ENCODE data around the gene FAM9B. TPM values are rescaled to one million over a fixed set of nuclear protein-coding genes. Genes with fewer than 3 reads are reported as not detected.
"Not testable (repeated sequence)": the region's sequence is repeated elsewhere in the genome, so short reads cannot be mapped to it uniquely, and the experiment has no call there.

Gene FAM9B
- total RNA-seq, 2 donors from 2014 or later, result 1.4 TPM; not detected in 1

GRCh38 chrX:9033179-9033578 lies 748 bp downstream of the FAM9B start:
- no peaks in the 10 kb centered on the region for H3K36me3 ChIP-seq
- no peaks in the 10 kb centered on the region for H3K9me3 ChIP-seq
- TF ChIP-seq POLR2A (IDR thresholded peaks at IDR 0.05), result no peak
- TF ChIP-seq POLR2AphosphoS5 (IDR thresholded peaks at IDR 0.05), result no peak
- no peak for TF ChIP-seq CTCF (IDR thresholded peaks at IDR 0.05)
- DNase-seq (ENCODE audit: low spot score), result no peak
- H3K27me3 ChIP-seq (replicated peaks; ENCODE audit: insufficient read depth), result no peaks in the 10 kb centered on the region
- no peak overlapping the region for H3K4me3 ChIP-seq
- intact Hi-C loops (cut with DNase I), result no loop called here
- H3K4me1 ChIP-seq (replicated peaks), result no peaks in the 10 kb centered on the region
- WGBS, result 90% methylated on average over 2 of the region's 17 CpGs
- no peak overlapping the region for H3K27ac ChIP-seq

DNA sequence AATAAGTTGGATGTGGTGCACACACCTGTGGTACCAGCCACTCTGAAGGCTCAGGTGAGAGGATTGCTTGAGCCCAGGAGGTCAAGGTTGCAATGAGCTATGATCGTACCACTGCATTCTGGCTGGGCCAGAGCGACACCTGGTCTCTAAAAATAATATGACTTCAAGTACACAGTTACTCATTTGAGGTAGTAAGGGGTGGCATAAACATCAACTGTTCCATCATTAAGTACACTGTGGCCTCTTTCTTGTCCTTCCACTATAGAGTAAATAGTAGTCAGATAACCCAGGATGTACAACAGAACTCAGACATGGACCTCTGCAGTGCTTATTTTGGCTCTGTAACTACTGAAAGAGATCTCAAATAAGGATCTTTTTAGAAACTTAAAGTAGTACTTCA lies 10.6 kb downstream of the FAM9B start:
- H3K27ac ChIP-seq, result no peak overlapping the region
- TF ChIP-seq POLR2A (IDR thresholded peaks at IDR 0.05) (no peak), POLR2AphosphoS5 (IDR thresholded peaks at IDR 0.05) (no peak), CTCF (IDR thresholded peaks at IDR 0.05) (no peak)

GRCh38 chrX:9019151-9019550 lies 14.8 kb downstream of the FAM9B start:
- no peak for DNase-seq (ENCODE audit: low spot score)
- H3K27ac ChIP-seq, result no peak overlapping the region
- no peaks in the 10 kb centered on the region for H3K27me3 ChIP-seq (replicated peaks; ENCODE audit: insufficient read depth)
- whole genome bisulfite sequencing, result 79% methylated on average over 2 of the region's 2 CpGs
- H3K4me1 ChIP-seq (replicated peaks), result no peaks in the 10 kb centered on the region
- H3K9me3 ChIP-seq, result no peaks in the 10 kb centered on the region
- TF ChIP-seq POLR2AphosphoS5 (IDR thresholded peaks at IDR 0.05) (no peak), POLR2A (IDR thresholded peaks at IDR 0.05) (no peak), CTCF (IDR thresholded peaks at IDR 0.05) (no peak)
- intact Hi-C loops (cut with DNase I), result no loop called here
- H3K4me3 ChIP-seq, result no peak overlapping the region
- H3K36me3 ChIP-seq, result no peaks in the 10 kb centered on the region

More for the DNA sequence above, 10.6 kb downstream of the FAM9B start:
- Histone ChIP-seq H3K4me1 (replicated peaks) (no peaks in the 10 kb centered on the region), H3K27me3 (replicated peaks; ENCODE audit: insufficient read depth) (no peaks in the 10 kb centered on the region), H3K4me3 (no peak overlapping the region), H3K36me3 (no peaks in the 10 kb centered on the region), H3K9me3 (no peaks in the 10 kb centered on the region)
- intact Hi-C loops (cut with DNase I), result no loop called here
- no peak for DNase-seq (ENCODE audit: low spot score)
- WGBS, result 90% methylated on average over 2 of the region's 2 CpGs

- H3K9me3 ChIP-seq; intact Hi-C loops (cut with DNase I); DNase-seq (ENCODE audit: low spot score): not testable (repeated sequence)
These were observed 15.6 kb downstream of the FAM9B start for GRCh38 chrX:9018332-9018731.

DNA sequence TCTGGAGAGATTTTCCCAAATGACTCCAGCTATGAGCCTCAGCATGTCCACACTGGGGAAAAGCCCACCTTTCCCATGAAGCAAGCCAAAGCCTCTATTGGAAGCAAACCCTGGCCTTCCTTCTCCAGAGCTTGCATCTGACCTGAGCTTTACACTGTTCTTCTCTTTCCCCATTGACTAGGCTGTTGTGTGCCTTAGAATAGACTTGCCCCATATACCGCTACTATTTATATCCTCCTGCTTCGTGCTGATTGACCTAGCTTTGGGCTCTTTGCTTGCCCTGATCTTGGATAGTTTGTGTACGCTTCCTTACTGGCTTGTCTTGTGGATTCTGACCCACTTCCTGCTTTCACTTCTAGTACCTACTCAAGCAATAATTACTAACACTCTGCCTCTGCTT lies 30.9 kb downstream of the FAM9B start:
- no peak overlapping the region for H3K27ac ChIP-seq
- H3K4me3 ChIP-seq, result no peak overlapping the region
- DNase-seq (ENCODE audit: low spot score), result no peak
- TF ChIP-seq POLR2AphosphoS5 (IDR thresholded peaks at IDR 0.05), result no peak
- no peak for TF ChIP-seq POLR2A (IDR thresholded peaks at IDR 0.05)
- TF ChIP-seq CTCF (IDR thresholded peaks at IDR 0.05), result no peak
- intact Hi-C loops (cut with DNase I), result no loop called here
- H3K9me3 ChIP-seq, result no peaks in the 10 kb centered on the region
- no peaks in the 10 kb centered on the region for H3K4me1 ChIP-seq (replicated peaks)
- 57% methylated on average over 3 of the region's 3 CpGs for WGBS
- no peaks in the 10 kb centered on the region for H3K36me3 ChIP-seq
- no peaks in the 10 kb centered on the region for H3K27me3 ChIP-seq (replicated peaks; ENCODE audit: insufficient read depth)

More at GRCh38 chrX:9018332-9018731, 15.6 kb downstream of the FAM9B start:
- not testable (repeated sequence) for H3K4me3 ChIP-seq; H3K36me3 ChIP-seq; H3K27ac ChIP-seq; H3K27me3 ChIP-seq (replicated peaks; ENCODE audit: insufficient read depth); H3K4me1 ChIP-seq (replicated peaks)
- 76% methylated on average over 5 of the region's 5 CpGs for WGBS

Measured in prostate gland (tissue), 2 donors.